GM13976 (cell line): ENCODE data around the gene FBXO7.

Source experiments
- DNase-seq: peaks from one replicate; pipeline ENCODE4 v3.0.0; 2012; ENCODE audit warnings: low spot score
- in situ Hi-C: fragments of 300-500 bp; cut with MboI; formaldehyde crosslinking; loops from one replicate; pipeline ENCODE4 v1.12.0; 2022; ENCODE audit warnings: low sequenced_read_pairs, mixed read lengths, inconsistent platforms; ENCODE audit not compliant: unreplicated experiment
- TF ChIP-seq, protein P1 (sequence below): IDR thresholded peaks from 2 replicates; pipeline ENCODE4 v1.5.1; 2012; ENCODE audit warnings: borderline replicate concordance, mild to moderate bottlenecking; ENCODE audit not compliant: insufficient read depth; ENCODE audit errors: extremely low read depth, missing control alignments, control extremely low read depth

FBXO7 gene

GRCh38 chr22:32532820-32533128 lies 58.2 kb downstream of the FBXO7 start:
- no peak for DNase-seq
- TF ChIP-seq, protein P1, sequence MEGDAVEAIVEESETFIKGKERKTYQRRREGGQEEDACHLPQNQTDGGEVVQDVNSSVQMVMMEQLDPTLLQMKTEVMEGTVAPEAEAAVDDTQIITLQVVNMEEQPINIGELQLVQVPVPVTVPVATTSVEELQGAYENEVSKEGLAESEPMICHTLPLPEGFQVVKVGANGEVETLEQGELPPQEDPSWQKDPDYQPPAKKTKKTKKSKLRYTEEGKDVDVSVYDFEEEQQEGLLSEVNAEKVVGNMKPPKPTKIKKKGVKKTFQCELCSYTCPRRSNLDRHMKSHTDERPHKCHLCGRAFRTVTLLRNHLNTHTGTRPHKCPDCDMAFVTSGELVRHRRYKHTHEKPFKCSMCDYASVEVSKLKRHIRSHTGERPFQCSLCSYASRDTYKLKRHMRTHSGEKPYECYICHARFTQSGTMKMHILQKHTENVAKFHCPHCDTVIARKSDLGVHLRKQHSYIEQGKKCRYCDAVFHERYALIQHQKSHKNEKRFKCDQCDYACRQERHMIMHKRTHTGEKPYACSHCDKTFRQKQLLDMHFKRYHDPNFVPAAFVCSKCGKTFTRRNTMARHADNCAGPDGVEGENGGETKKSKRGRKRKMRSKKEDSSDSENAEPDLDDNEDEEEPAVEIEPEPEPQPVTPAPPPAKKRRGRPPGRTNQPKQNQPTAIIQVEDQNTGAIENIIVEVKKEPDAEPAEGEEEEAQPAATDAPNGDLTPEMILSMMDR = no peak
- in situ Hi-C loops = loop anchor here (25.0 kb wide), 1 partner anchor 455 kb away; no protein-coding TSS in a partner anchor

DNA sequence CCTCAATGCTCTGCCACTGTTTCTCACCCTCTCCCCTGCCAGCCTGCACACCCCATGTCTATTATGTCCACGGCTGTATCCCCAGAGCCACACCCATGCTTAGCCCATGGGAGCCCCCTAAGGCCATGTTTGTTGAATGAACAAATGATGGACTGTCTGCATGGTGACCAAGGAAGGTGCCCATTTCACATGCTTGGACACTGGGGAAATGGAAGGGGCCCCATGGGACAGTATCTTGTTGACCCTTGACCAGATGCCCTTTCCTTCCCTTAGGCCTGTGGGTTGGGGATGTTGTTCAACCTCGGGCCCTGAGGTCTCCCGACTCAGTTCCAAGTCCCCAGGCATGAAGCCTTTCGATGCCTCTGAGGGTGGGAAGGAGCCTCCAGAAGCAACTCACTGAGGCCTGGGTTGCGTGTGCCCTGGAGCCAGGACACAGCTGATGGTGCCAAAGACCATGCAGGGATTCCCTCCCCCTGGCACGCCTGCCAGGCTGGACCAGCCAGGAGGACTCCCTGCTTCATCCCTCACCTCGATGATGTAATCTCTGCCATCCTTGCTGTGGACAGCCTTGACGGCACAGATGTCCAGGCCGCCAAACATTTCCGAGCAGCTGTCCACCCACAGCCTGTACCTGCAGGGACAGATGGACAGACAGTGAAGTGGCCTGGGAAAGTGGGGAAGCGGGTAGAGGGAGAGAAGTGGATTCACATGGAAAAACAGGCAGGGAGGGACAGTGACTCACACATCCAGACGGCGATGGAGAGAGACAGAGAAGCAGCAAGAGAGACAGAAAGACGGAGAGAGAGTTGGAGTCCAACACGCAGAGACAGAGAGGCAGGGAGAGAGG lies 58.9 kb downstream of the FBXO7 start:
- TF ChIP-seq, protein P1 = no peak
- in situ Hi-C loops = loop anchor here (25.0 kb wide), 1 partner anchor 454 kb away; no protein-coding TSS in a partner anchor
- no peak for DNase-seq

GRCh38 chr22:32534252-32535235 lies 59.9 kb downstream of the FBXO7 start:
- DNase-seq = no peak
- TF ChIP-seq, protein P1 = no peak
- in situ Hi-C loops = loop anchor here (25.0 kb wide), 1 partner anchor 453 kb away; no protein-coding TSS in a partner anchor

DNA sequence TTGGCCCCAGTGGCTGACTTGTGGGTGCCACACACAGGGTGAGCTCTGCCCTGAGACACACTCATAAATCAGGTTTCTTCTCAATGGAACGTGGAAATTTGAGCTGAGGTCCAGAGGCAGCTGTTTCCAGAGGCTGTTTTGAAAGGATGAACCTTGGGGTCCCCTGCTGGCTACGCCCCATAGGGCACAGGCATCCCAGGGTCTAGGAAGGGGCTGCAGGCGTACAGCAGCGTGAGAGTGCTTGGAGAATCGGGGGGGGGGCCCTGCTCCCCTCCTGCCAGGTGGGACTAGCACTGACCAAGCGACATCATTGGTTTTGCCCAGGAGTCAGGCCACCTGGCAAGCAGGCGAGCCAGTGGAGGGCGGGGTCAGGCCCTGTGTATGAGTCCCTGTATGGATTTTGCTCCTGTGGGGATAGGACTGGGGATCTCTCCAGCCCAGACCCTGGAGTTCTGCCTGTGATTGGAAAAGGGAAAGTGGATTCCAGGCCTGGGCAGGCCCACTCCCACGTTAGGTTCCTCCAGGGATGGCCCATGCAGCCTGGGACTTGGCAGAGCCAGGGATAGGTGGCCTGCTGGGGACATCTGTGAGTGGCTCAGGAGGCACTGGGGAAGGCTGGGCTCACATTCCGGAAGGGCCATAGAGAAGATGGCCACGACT lies 61.0 kb downstream of the FBXO7 start:
- in situ Hi-C loops = loop anchor here (25.0 kb wide), 1 partner anchor 452 kb away; no protein-coding TSS in a partner anchor
- DNase-seq = no peak
- TF ChIP-seq, protein P1 = no peak

DNA sequence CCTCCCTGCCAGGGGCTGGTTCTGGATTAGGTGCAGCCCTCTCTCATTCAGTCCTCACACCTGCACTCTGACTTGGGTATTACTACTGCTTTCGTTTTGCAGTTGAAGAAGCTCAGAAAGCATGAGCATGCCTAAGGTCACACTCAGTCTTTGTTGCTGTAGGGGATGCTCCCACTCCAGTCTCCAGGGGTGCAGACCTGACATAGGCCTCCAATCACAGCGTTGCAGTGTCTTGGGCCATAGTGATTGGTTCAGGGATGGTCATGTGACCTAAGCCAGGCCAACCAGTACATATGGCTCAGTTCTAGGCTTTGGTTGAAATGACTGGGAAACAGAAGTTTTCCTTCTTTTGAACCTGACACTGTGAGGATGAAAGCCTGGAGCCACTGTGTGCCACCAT lies 61.7 kb downstream of the FBXO7 start:
- no peak for DNase-seq
- TF ChIP-seq, protein P1 = no peak
- in situ Hi-C loops = loop anchor here (25.0 kb wide), 1 partner anchor 451 kb away; no protein-coding TSS in a partner anchor

DNA sequence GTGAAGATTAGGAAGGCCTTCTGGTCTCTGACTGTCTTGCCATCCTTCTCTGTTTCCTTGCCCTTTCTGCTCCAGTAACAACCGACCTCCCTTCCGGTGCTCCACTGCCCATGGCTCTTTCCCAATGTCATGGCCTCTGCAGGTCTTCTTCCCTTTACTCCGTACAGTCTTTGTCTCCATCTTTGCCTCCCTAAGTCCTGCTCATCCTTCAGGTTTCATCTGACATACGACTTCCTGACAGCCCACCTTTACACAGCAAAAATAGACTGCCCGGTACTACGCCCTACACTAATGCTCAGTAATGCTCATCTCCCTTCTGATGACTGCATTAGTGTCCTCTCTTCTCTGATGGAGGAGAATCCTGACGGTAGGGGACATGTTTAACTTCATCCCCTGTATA lies 63.9 kb downstream of the FBXO7 start:
- TF ChIP-seq, protein P1 = no peak
- DNase-seq = no peak
- in situ Hi-C loops = loop anchor here (25.0 kb wide), 1 partner anchor 449 kb away; no protein-coding TSS in a partner anchor
